ENCODE measurements around the gene TRIM15.

- no peak for TF ChIP-seq CTCF (IDR thresholded peaks at IDR 0.05; ENCODE audit: extremely low read depth in 1 of 2, insufficient read depth in 1 of 2, low read depth in 1 of 2, low read length in 2 of 2)
- no peak for TF ChIP-seq MYC (IDR thresholded peaks at IDR 0.05; ENCODE audit: low read depth, low read length)
- no peak for TF ChIP-seq POLR2A (IDR thresholded peaks at IDR 0.05; ENCODE audit: low read depth, low read length)
- no peak for TF ChIP-seq POLR2AphosphoS5 (IDR thresholded peaks at IDR 0.05; ENCODE audit: insufficient read depth, low read depth, low read length)
- no peak for TF ChIP-seq FOS (IDR thresholded peaks at IDR 0.05; ENCODE audit: borderline replicate concordance, insufficient read depth, low read length)
- TF ChIP-seq EZH2 (IDR thresholded peaks at IDR 0.05; ENCODE audit: borderline replicate concordance, low read depth, low read length, severe bottlenecking): no peak
- TF ChIP-seq MAX (IDR thresholded peaks at IDR 0.05; ENCODE audit: insufficient read depth, insufficient read length): no peak
- TF ChIP-seq GATA2 (IDR thresholded peaks at IDR 0.05; ENCODE audit: insufficient read depth, insufficient read length, low read depth, low read length): no peak
Observed at GRCh38 chr6:30160008-30160784, 3.1 kb upstream of the TRIM15 start.

Data from endothelial cell of umbilical vein (primary cell).